Measurements from ENCODE around the gene DCUN1D5. TPM values are rescaled to one million over a fixed set of nuclear protein-coding genes. Genes with fewer than 3 reads are reported as not detected.

The DCUN1D5 gene
- 10 to 100 TPM; 50.0 to 88.0 (median 63.9) TPM for total RNA-seq

DNA sequence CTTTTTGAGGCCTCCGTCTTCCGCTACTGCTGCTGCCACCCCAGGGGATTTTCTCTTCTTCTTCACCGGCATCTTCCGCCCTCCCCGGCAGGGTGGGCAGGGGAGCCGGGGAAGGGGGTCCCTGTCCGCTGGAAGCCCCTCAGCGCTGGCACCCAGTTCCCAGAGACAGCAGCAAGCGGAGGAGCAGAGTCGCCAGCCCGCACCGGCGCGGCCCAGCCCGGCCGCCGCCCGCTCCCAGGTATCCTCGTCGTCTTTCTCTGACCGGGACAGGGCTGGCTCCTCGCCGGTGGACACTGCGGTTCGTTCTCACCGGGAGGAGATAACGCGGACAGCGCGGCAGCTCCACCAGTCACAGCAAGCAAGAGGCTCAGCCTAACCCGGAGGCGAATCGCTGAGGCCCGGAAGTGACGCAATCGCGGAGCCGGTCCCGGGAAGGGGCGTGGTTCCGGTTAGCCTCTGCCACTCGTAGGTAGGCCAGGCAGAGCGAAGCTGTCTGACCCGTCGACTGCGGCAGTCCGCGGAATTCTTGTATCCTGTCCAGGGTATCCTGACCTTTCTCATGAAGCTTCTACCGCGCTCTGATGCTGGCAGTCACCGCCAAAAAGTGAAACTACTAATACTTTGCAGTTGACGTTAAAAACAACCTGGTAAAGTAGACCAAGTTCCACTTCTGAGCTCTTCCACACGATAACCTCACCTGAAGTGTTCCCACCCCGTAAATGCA, at the start of gene DCUN1D5:
DCUN1D5 (minus strand) TSS at position 360 of the 724 bp plus-strand sequence; CDS start at position 72, 288 bp downstream.
- Histone ChIP-seq H3K4me1 (peaks cover 7 to 41% (median 10%) of the 10 kb centered on the region in 3 donors), H3K27me3 (peaks cover 0 to 38% (median 0%) of the 10 kb centered on the region in 4 donors), H3K36me3 (peaks cover 0 to 16% (median 0%) of the 10 kb centered on the region in 3 donors), H3K9me3 (no peaks in the 10 kb centered on the region), H3K27ac (peak within 1 kb of the TSS; percentile 87 to 94 (median 91)), H3K4me3 (peak within 1 kb of the TSS; percentile 77 to 98 (median 90))
- intact Hi-C loops (cut with DNase I) = no loop called here
- DNase-seq = peak; percentile 63
- 0 to 1% methylated on average over 23 to 29 of the region's 54 CpGs for WGBS, 2 donors
- peak in 2 of 4 donors; percentile 60 to 82 for TF ChIP-seq POLR2A (IDR thresholded peaks at IDR 0.05)
- TF ChIP-seq, protein P1, sequence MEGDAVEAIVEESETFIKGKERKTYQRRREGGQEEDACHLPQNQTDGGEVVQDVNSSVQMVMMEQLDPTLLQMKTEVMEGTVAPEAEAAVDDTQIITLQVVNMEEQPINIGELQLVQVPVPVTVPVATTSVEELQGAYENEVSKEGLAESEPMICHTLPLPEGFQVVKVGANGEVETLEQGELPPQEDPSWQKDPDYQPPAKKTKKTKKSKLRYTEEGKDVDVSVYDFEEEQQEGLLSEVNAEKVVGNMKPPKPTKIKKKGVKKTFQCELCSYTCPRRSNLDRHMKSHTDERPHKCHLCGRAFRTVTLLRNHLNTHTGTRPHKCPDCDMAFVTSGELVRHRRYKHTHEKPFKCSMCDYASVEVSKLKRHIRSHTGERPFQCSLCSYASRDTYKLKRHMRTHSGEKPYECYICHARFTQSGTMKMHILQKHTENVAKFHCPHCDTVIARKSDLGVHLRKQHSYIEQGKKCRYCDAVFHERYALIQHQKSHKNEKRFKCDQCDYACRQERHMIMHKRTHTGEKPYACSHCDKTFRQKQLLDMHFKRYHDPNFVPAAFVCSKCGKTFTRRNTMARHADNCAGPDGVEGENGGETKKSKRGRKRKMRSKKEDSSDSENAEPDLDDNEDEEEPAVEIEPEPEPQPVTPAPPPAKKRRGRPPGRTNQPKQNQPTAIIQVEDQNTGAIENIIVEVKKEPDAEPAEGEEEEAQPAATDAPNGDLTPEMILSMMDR (IDR thresholded peaks at IDR 0.05) = peak in 1 of 6 experiments; percentile 8

DNA sequence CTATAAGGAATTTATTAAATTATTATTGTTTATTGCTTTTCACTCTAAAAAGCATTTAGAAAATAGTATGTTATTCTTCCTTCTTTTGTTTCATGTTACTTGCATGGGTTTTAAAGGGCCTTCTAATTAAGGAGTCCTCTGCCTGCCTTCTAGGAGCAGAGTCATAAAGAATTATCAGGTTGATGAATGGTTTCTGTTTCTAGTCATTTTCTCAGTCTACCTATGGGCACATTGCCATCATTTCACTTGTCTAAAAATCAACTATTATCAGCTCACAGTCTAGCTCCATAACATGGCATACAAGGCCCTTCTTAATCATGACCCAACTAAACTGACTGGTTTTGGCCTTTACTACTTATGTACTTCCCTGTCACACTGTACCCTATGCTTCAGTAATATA, 33.5 kb upstream of the DCUN1D5 start:
- TF ChIP-seq, protein P1 (IDR thresholded peaks at IDR 0.05) = no peak
- no peak for TF ChIP-seq POLR2A (IDR thresholded peaks at IDR 0.05)
- Histone ChIP-seq H3K27me3 (no peaks in the 10 kb centered on the region), H3K36me3 (peaks cover 0 to 48% (median 0%) of the 10 kb centered on the region in 3 donors), H3K9me3 (no peaks in the 10 kb centered on the region), H3K4me1 (no peaks in the 10 kb centered on the region), H3K4me3 (no peak overlapping the region), H3K27ac (no peak overlapping the region)
- no peak for DNase-seq
- intact Hi-C loops (cut with DNase I) = no loop called here

DNA sequence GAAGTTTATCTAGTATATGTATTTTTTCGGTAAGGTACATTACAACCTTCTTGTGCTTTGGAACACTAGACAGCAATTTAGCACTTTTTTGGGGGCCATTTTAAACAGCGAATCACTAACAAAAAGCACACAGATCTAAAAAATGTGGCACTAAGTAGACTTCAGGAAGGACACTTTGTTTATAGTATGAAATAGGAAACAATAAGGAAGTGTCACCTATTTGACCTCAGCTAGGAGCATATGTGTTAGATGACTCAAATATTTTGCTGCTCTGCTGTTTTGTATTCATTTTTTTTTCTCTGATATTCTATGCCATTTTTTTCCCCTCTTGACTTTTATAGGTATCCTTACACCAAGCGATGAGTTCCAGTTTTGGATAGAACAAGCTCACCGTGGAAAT, 22.9 kb upstream of the DCUN1D5 start:
- peaks cover 0 to 22% (median 0%) of the 10 kb centered on the region in 3 donors for H3K4me1 ChIP-seq
- H3K4me3 ChIP-seq = no peak overlapping the region
- TF ChIP-seq, protein P1 (IDR thresholded peaks at IDR 0.05) = no peak
- TF ChIP-seq POLR2A (IDR thresholded peaks at IDR 0.05) = no peak
- DNase-seq = no peak
- WGBS, 2 donors = 90 to 91% methylated on average over 4 of the region's 4 CpGs
- H3K27ac ChIP-seq = no peak overlapping the region
- peaks cover 0 to 17% (median 0%) of the 10 kb centered on the region in 3 donors for H3K36me3 ChIP-seq
- H3K27me3 ChIP-seq = no peaks in the 10 kb centered on the region
- no peaks in the 10 kb centered on the region for H3K9me3 ChIP-seq
- intact Hi-C loops (cut with DNase I) = no loop called here

DNA sequence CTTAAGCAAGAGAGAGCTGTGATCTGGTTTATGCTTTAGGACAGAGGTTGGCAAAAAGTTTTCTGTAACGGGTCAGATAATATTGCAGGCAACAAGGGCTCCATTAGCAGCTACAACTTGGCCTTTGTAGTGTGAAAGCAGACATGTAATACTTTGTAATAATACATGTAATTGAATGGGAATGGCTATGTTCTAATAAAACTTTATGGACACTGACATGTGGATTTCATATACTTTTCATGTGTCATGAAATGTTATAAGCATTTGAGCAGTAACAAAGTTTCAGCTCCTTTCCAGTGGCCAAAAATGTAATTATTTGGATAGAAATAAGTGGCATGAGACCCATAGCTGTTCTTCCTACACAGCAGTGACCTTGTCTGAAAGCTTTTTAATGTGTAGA, 20.4 kb upstream of the DCUN1D5 start:
- Histone ChIP-seq H3K4me1 (peaks cover 0 to 32% (median 0%) of the 10 kb centered on the region in 3 donors), H3K9me3 (no peaks in the 10 kb centered on the region), H3K27me3 (no peaks in the 10 kb centered on the region), H3K27ac (no peak overlapping the region), H3K36me3 (peaks cover 0 to 12% (median 0%) of the 10 kb centered on the region in 3 donors), H3K4me3 (no peak overlapping the region)
- WGBS, 2 donors = 57 to 81% methylated on average over 1 of the region's 1 CpG
- intact Hi-C loops (cut with DNase I) = no loop called here
- no peak for DNase-seq
- TF ChIP-seq, protein P1 (IDR thresholded peaks at IDR 0.05) = no peak
- TF ChIP-seq POLR2A (IDR thresholded peaks at IDR 0.05) = no peak

DNA sequence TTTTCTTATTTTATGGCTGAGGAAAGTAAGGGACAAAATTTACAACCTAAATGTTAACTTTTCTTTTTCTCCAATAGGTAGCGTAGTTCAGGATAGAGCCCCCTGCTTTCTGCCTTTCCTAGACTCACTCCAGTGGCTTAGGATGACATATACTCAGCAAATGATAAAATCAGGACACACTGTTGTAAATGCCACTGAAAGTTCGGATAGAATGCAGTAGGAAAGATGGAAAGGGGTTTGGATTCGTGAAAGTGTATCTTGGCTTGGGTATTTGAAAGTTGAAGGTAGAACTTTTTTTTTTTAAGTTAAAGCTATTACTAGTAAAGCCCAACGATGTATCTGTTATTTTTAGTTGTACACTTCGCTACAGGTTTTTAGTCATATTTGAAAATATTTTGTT, 19.4 kb upstream of the DCUN1D5 start:
- Histone ChIP-seq H3K27ac (no peak overlapping the region), H3K4me3 (no peak overlapping the region), H3K27me3 (no peaks in the 10 kb centered on the region), H3K36me3 (peaks cover 0 to 12% (median 0%) of the 10 kb centered on the region in 3 donors), H3K4me1 (peaks cover 0 to 32% (median 0%) of the 10 kb centered on the region in 3 donors), H3K9me3 (no peaks in the 10 kb centered on the region)
- no peak for DNase-seq
- WGBS, 2 donors = 86 to 91% methylated on average over 5 of the region's 5 CpGs
- intact Hi-C loops (cut with DNase I) = no loop called here
- TF ChIP-seq POLR2A (IDR thresholded peaks at IDR 0.05) = no peak
- TF ChIP-seq, protein P1 (IDR thresholded peaks at IDR 0.05) = no peak

Data from esophagus squamous epithelium (tissue), 5 donors.